K562 (cell line): ENCODE measurements around the gene NIPAL1. TPM values are rescaled to one million over a fixed set of nuclear protein-coding genes. Genes with fewer than 3 reads are reported as not detected.

Source experiments
- ATAC-seq: fragments of 200-7000 bp; cut with Tn5 transposase; 3 replicates; pipeline ENCODE4 v1.9.1; 2020; ENCODE audit warnings: moderate library complexity
- BruUV-seq: library from RNA; stranded (reverse); fragments of 400-500 nt; replicated peaks from 2 replicates; lab custom pipeline; 2021; lab: Mats Ljungman, UMichigan
- CTCF ChIA-PET: fragments of 300-600 bp; formaldehyde crosslinking; extraction: SDS; loops from one replicate; lab custom pipeline; 2021; ENCODE audit warnings: low intra/inter-chr PET ratio; lab: Yijun Ruan, JAX
- POLR2A ChIA-PET: fragments of 300-600, 350-650 bp; sonication (Branson Sonifier 250); formaldehyde crosslinking; extraction: SDS; loops from one replicate; lab custom pipeline; 2021; ENCODE audit warnings: antibody characterized with exemption, inconsistent platforms; lab: Yijun Ruan, JAX
- DNase-seq, 4 experiments: peaks; one replicate each; pipeline versions ENCODE4 v3.0.0 to v3.0.0-alpha.2; 2011 to 2018; ENCODE audit warnings: low spot score in 3 of 4, mixed read lengths in 3 of 4; ENCODE audit errors: extremely low read depth in 1 of 4
- FAIRE-seq: peaks from 2 replicates; lab custom pipeline; 2011; peaks lifted over from hg19 to GRCh38; lab: Jason Lieb, UNC
- H2AFZ ChIP-seq: 2 replicates; pipeline ENCODE4 v1.6.0; 2011; ENCODE audit warnings: low read depth, low read length, control low read depth, inconsistent platforms
- H3K27ac ChIP-seq: fragments of 200-600 bp; 3 replicates; pipeline ENCODE4 v1.8.0; 2011; ENCODE audit warnings: low read depth, mild to moderate bottlenecking, control low read depth, inconsistent platforms, low read length, moderate library complexity, mixed read lengths; ENCODE audit errors: extremely low read depth
- H3K27me3 ChIP-seq, 2 experiments: fragments of 300-600 bp in 1 of 2; 2 replicates in 1 of 2; 3 replicates in 1 of 2; pipeline versions ENCODE4 v1.6.0 to v1.8.0; 2011; ENCODE audit warnings: inconsistent platforms in 2 of 2, low read length in 2 of 2, mild to moderate bottlenecking in 1 of 2, mixed read lengths in 1 of 2, moderate library complexity in 1 of 2; ENCODE audit not compliant: control insufficient read depth in 2 of 2, insufficient read depth in 2 of 2
- H3K36me3 ChIP-seq: fragments of 300-600 bp; 3 replicates; pipeline ENCODE4 v1.8.0; 2011; ENCODE audit warnings: mild to moderate bottlenecking, low read length, inconsistent platforms; ENCODE audit not compliant: control insufficient read depth, insufficient read depth
- H3K4me1 ChIP-seq, 2 experiments: fragments of 200-600 bp in 1 of 2; replicated peaks in 1 of 2; 2 replicates in 1 of 2; 3 replicates in 1 of 2; pipeline versions ENCODE4 v1.5.1 to v1.8.0; 2011; ENCODE audit warnings: inconsistent platforms in 2 of 2, low read length in 2 of 2, mild to moderate bottlenecking in 1 of 2, mixed read lengths in 1 of 2, moderate library complexity in 1 of 2; ENCODE audit not compliant: control insufficient read depth in 2 of 2, insufficient read depth in 2 of 2
- H3K4me2 ChIP-seq: 2 replicates; pipeline ENCODE4 v1.6.1; 2011; ENCODE audit warnings: low read length, control low read depth, inconsistent platforms, mixed read lengths; ENCODE audit not compliant: insufficient read depth
- H3K4me3 ChIP-seq: fragments of 200-600 bp; sonication (generic), shearing (Covaris generic); 2 replicates; pipeline ENCODE4 v1.5.1; 2016; ENCODE audit warnings: control low read depth, inconsistent platforms
- H3K79me2 ChIP-seq: fragments of 200-600 bp; 3 replicates; pipeline ENCODE4 v1.8.0; 2011; ENCODE audit warnings: low read length, inconsistent platforms; ENCODE audit not compliant: control insufficient read depth, insufficient read depth
- H3K9ac ChIP-seq, 2 experiments: 2 replicates each; pipeline versions ENCODE4 v1.6.0 to v1.6.1; 2011; ENCODE audit warnings: low read depth in 2 of 2, low read length in 2 of 2, control low read depth in 1 of 2, inconsistent platforms in 1 of 2, mild to moderate bottlenecking in 1 of 2, mixed read lengths in 1 of 2; ENCODE audit not compliant: insufficient read depth in 1 of 2
- H3K9me1 ChIP-seq: one replicate; pipeline ENCODE4 v1.6.0; 2011; ENCODE audit warnings: inconsistent platforms, mild to moderate bottlenecking, low read length, moderate library complexity; ENCODE audit not compliant: control insufficient read depth, insufficient read depth
- H3K9me3 ChIP-seq: replicated peaks from 2 replicates; pipeline ENCODE4 v1.5.1; 2011; ENCODE audit warnings: low read depth, low read length, inconsistent platforms; ENCODE audit not compliant: control insufficient read depth, insufficient read depth
- H4K20me1 ChIP-seq: replicated peaks from 2 replicates; pipeline ENCODE4 v1.6.1; 2011; ENCODE audit warnings: low read length, inconsistent platforms, mixed read lengths; ENCODE audit not compliant: control insufficient read depth, insufficient read depth
- CEBPB ChIP-seq: fragments of 450-650 bp; IDR thresholded peaks from 2 replicates; pipeline ENCODE4 v1.6.1; 2016; ENCODE audit warnings: missing genetic modification characterization, missing compliant biosample characterization
- CEBPG ChIP-seq, 3 experiments: fragments of 200-800 bp in 1 of 3; sonication (Bioruptor generic) in 1 of 3; sonication (generic) in 1 of 3; formaldehyde crosslinking in 1 of 3; IDR thresholded peaks in 2 of 3; conservative IDR thresholded peaks in 1 of 3; 2 replicates each; pipeline versions ENCODE4 v1.6.1 to v1.8.0; 2016 to 2022; ENCODE audit warnings: missing compliant biosample characterization in 2 of 3, missing genetic modification characterization in 2 of 3, mild to moderate bottlenecking in 1 of 3, missing genetic modification reagents in 1 of 3
- JUND ChIP-seq, 2 experiments: IDR thresholded peaks; 2 replicates in 1 of 2; 3 replicates in 1 of 2; pipeline ENCODE4 v1.6.1; 2011; ENCODE audit warnings: borderline replicate concordance in 2 of 2, low read depth in 2 of 2, low read length in 2 of 2, improper control_type of control experiment in 1 of 2, missing biosample characterization in 1 of 2, missing genetic modification characterization in 1 of 2, missing genetic modification reagents in 1 of 2
- KHSRP ChIP-seq: fragments of 450-650 bp; IDR thresholded peaks from 2 replicates; pipeline ENCODE4 v1.6.1; 2017
- TEAD4 ChIP-seq, 2 experiments: sonication (generic) in 1 of 2; formaldehyde crosslinking in 1 of 2; IDR thresholded peaks; 2 replicates each; pipeline versions ENCODE4 v1.6.1 to v1.8.0; 2012 to 2022; ENCODE audit warnings: borderline replicate concordance in 1 of 2, inconsistent platforms in 1 of 2, low read length in 1 of 2, mild to moderate bottlenecking in 1 of 2, missing genetic modification reagents in 1 of 2
- whole genome bisulfite sequencing: fragments of 100-300 bp; shearing (Covaris generic); methylation state at CpG from one replicate; pipeline ENCODE4 v1.1.6; 2016; ENCODE audit warnings: low coverage, mixed read lengths; ENCODE audit not compliant: insufficient coverage; ENCODE audit errors: missing lambda C conversion rate; 5-methylcytosine and 5-hydroxymethylcytosine counted together
- in situ Hi-C: fragments of 300-500 bp; cut with MboI; formaldehyde crosslinking; loops from 4 replicates; pipeline ENCODE4 v1.15.0; 2018; ENCODE audit warnings: inconsistent platforms, mixed read lengths
- intact Hi-C: fragments of 100-400 bp; cut with micrococcal nuclease; formaldehyde crosslinking; loops from 2 replicates; pipeline ENCODE4 v1.14.2; 2022
- polyA plus RNA-seq, 8 experiments: library from polyadenylated mRNA; depleted of rRNA in 4 of 8; stranded (reverse) in 5 of 8; unstranded in 3 of 8; fragments of >200 nt; fragmentation: Nextera tagmentation in 2 of 8; fragmentation: Illumina TruSeq in 1 of 8; extraction: Ambion mirVana in 2 of 8; extraction: Trizol in 1 of 8; gene quantifications; 2 replicates each; pipeline versions ENCODE4 v1.2.1 to v1.2.3, GENCODE V29; 2011 to 2014; ENCODE audit warnings: inconsistent platforms in 1 of 8, missing spikeins in 1 of 8
- total RNA-seq, 7 experiments: library from RNA; depleted of rRNA in 6 of 7; stranded (reverse); fragments of >200 nt in 6 of 7; fragmentation: Illumina TruSeq in 2 of 7; extraction: Trizol in 2 of 7; gene quantifications; 2 replicates each; pipeline versions ENCODE4 v1.2.1 to v1.2.3, GENCODE V29; 2011 to 2021; ENCODE audit warnings: low replicate concordance in 1 of 7

NIPAL1 gene
- total and polyA plus RNA-seq, 9 of the 15 experiments (the other 6 are each of a cell fraction or from before 2014, with no cell fraction given) = 0.03 to 0.43 (median 0.25) TPM

DNA sequence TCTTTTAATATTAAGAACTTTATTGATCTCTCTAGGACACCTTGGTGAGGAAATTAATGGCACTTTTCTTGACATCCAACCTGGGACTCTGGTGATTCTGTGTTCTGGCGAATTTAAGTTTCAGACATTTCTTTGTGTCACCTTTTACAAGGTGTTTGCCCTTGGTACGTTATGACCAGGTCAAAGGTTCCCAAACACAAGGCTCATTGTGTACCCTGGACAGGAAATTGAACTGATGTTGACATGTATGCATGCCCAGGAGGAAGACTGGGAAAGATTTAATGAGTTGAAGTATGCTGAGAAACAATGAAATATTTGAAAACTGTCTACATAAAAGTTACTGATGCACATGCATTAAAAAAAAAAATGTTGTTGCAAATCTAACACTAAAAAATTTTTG lies 22.1 kb downstream of the NIPAL1 start:
- H3K27me3 ChIP-seq = peaks cover 7 to 9% of the 10 kb centered on the region in 2 experiments; a peak in 3 of 5 replicates
- FAIRE-seq = no peak
- ChIA-PET POLR2A (interaction anchor here (1.1 kb wide), 1 partner anchor 8 kb away, joined by 3 read pairs; no protein-coding TSS in a partner anchor), CTCF (no interaction called here)
- H3K36me3 ChIP-seq = no peaks in the 10 kb centered on the region
- TF ChIP-seq KHSRP (no peak), JUND (IDR thresholded peaks at IDR 0.05; ENCODE audit: borderline replicate concordance, low read depth, low read length) (no peak), JUND (tag; IDR thresholded peaks at IDR 0.05; ENCODE audit: borderline replicate concordance, low read depth, low read length) (no peak)
- H3K27ac ChIP-seq = no peak overlapping the region
- 0% methylated on average over 2 of the region's 2 CpGs for WGBS
- no peak overlapping the region for H3K9ac ChIP-seq
- H3K9me1 ChIP-seq = no peaks in the 10 kb centered on the region
- no peak overlapping the region for H2AFZ ChIP-seq
- no peak for DNase-seq
- BruUV-seq = no TSS peak
- H3K79me2 ChIP-seq = no peaks in the 10 kb centered on the region
- no peak overlapping the region for H3K4me3 ChIP-seq
- H3K9me3 ChIP-seq = no peaks in the 10 kb centered on the region
- H3K4me1 ChIP-seq = no peaks in the 10 kb centered on the region
- no peak for ATAC-seq
- no peaks in the 10 kb centered on the region for H4K20me1 ChIP-seq
- intact Hi-C loops (no loop called here), in situ Hi-C loops (no loop called here)
- no peak overlapping the region for H3K4me2 ChIP-seq

DNA sequence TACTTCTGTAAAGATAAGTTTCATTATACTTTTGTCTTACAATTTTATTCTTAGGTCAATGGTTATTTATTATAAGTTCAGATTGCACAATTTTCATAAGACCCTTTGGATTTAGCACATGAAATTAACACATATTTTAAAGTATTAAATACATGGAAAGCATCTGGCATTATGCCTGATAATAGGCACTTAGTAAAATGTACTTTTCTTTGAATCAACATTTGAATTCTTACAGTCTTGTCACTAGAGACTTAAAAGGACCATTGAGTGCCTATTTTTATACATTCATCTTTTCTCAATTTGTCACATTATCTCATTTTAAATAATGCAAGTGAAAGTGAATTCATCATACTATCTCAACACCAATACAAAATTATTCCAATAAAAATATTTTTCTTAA lies 23.0 kb downstream of the NIPAL1 start:
- no peak overlapping the region for H3K4me2 ChIP-seq
- POLR2A ChIA-PET = no interaction called here
- TF ChIP-seq CEBPB = 0 out of 2 replicates have a peak, but pooled peaks have one; percentile 18
- no peak for TF ChIP-seq CEBPG (CRISPR knock-in tag; IDR thresholded peaks at IDR 0.05)
- peak in 1 of 2 experiments; percentile 24; a peak in 1 of 4 replicates for TF ChIP-seq CEBPG (tag; conservative IDR thresholded peaks at IDR 0.05 in 1 of 2, IDR thresholded peaks at IDR 0.05 in 1 of 2)
- TF ChIP-seq TEAD4 (IDR thresholded peaks at IDR 0.05; ENCODE audit: low read length) = no peak
- no peak for TF ChIP-seq TEAD4 (CRISPR knock-in tag; IDR thresholded peaks at IDR 0.05; ENCODE audit: borderline replicate concordance)
- TF ChIP-seq, all 486 proteins: peak for 2
- BruUV-seq = no TSS peak
- FAIRE-seq = no peak
- Histone ChIP-seq H3K4me3 (no peak overlapping the region), H3K36me3 (no peaks in the 10 kb centered on the region), H3K27ac (no peak overlapping the region), H3K9me3 (no peaks in the 10 kb centered on the region), H3K9me1 (no peaks in the 10 kb centered on the region), H2AFZ (no peak overlapping the region), H3K9ac (no peak overlapping the region), H4K20me1 (no peaks in the 10 kb centered on the region), H3K27me3 (peaks cover 7 to 10% of the 10 kb centered on the region in 2 experiments; a peak in 3 of 5 replicates), H3K79me2 (no peaks in the 10 kb centered on the region), H3K4me1 (no peaks in the 10 kb centered on the region)
- DNase-seq = no peak
- in situ Hi-C loops = no loop called here
- intact Hi-C loops = no loop called here
- CTCF ChIA-PET = no interaction called here
- no peak for ATAC-seq
